ENCODE data around the gene RAB11FIP4. TPM values are rescaled to one million over a fixed set of nuclear protein-coding genes. Genes with fewer than 3 reads are reported as not detected.

RAB11FIP4 gene
- total RNA-seq, 1 donor from 2014 or later: 28.6 TPM

DNA sequence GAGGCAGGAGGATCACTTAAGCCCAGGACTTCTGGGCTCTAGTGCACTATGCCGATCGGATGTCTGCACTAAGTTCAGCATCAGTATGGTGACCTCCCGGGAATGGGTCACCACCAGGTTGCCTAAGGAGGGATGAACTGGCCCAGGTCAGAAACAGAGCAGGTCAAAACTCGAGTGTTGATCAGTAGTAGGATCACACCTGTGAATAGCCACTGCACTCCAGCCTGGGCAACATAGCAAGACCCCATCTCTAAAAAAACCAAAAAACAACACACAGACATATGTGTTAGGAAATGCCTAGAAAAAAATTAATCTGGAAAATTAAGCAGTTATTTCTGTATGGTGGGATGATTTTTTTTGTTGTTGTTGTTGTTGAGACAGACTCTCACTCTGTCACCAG lies 127.0 kb downstream of the RAB11FIP4 start:
- intact Hi-C loops (cut with micrococcal nuclease): no loop called here

GRCh38 chr17:31521632-31522283 lies 130.3 kb downstream of the RAB11FIP4 start:
- intact Hi-C loops (cut with micrococcal nuclease): no loop called here

GRCh38 chr17:31522284-31522931 lies 130.9 kb downstream of the RAB11FIP4 start:
- intact Hi-C loops (cut with micrococcal nuclease): no loop called here

GRCh38 chr17:31522987-31523495 lies 131.6 kb downstream of the RAB11FIP4 start:
- intact Hi-C loops (cut with micrococcal nuclease): no loop called here

- intact Hi-C loops (cut with micrococcal nuclease): loop anchor here (2.0 kb wide), 1 partner anchor 135 kb away; no protein-coding TSS in a partner anchor
Measured at GRCh38 chr17:31523862-31524730, 132.6 kb downstream of the RAB11FIP4 start.

GRCh38 chr17:31524926-31525800 lies 133.7 kb downstream of the RAB11FIP4 start:
- intact Hi-C loops (cut with micrococcal nuclease): loop anchor here (1.0 to 5.0 kb wide), 3 partner anchors 33 to 136 kb away; no protein-coding TSS in a partner anchor

DNA sequence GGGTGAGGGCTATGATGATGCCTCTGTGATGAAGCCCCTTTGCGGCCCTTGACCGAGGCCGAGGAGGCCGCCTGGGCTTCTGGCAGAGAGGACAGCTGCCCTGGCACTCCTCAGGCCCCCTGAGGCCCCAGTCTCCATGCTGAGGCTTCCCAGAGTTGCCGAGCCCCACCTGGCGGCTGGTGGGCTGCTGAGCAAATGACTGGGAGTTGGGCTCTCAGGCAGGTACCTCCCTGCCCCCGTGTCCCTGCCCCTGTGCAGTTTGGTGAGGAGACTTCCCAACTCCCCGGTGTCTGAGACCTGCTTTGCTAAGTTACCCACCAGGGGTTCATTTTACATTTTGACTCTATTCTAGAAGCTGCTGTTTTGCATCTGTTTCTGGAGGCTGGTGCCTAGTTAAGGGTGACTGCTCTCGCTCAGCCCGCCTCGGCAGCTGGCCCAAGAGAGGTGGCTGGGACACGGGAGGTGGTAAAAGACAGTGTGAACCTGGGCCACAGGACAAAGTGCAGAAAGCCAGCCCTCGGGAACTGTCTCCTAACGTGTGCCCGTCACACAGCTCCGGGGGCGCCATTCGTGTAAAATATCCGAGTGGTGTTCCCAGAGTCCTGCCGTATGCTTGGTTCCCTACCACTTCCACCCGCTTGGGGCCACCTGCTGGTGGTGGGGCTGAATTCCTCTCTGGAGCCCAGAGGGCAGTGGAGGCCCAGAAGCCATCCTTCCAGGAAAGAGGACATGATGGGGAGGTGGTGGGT lies 134.5 kb downstream of the RAB11FIP4 start:
- intact Hi-C loops (cut with micrococcal nuclease): loop anchor here (1.0 to 5.0 kb wide), 3 partner anchors 34 to 137 kb away; no protein-coding TSS in a partner anchor

- intact Hi-C loops (cut with micrococcal nuclease): loop anchor here (5.0 kb wide), 1 partner anchor 35 kb away; no protein-coding TSS in a partner anchor
Measured at GRCh38 chr17:31527606-31528005, 136.1 kb downstream of the RAB11FIP4 start.

GRCh38 chr17:31528291-31528874 lies 136.9 kb downstream of the RAB11FIP4 start:
- intact Hi-C loops (cut with micrococcal nuclease): loop anchor here (5.0 kb wide), 1 partner anchor 36 kb away; no protein-coding TSS in a partner anchor

GRCh38 chr17:31529841-31530251 lies 138.4 kb downstream of the RAB11FIP4 start:
- intact Hi-C loops (cut with micrococcal nuclease): loop anchor here (5.0 kb wide), 1 partner anchor 38 kb away; no protein-coding TSS in a partner anchor

GRCh38 chr17:31530391-31530985 lies 139.0 kb downstream of the RAB11FIP4 start:
- intact Hi-C loops (cut with micrococcal nuclease): no loop called here

- intact Hi-C loops (cut with micrococcal nuclease): no loop called here
Measured at GRCh38 chr17:31531336-31531980, 140.0 kb downstream of the RAB11FIP4 start.

- intact Hi-C loops (cut with micrococcal nuclease): no loop called here
Measured at GRCh38 chr17:31532081-31532480, 140.6 kb downstream of the RAB11FIP4 start.

DNA sequence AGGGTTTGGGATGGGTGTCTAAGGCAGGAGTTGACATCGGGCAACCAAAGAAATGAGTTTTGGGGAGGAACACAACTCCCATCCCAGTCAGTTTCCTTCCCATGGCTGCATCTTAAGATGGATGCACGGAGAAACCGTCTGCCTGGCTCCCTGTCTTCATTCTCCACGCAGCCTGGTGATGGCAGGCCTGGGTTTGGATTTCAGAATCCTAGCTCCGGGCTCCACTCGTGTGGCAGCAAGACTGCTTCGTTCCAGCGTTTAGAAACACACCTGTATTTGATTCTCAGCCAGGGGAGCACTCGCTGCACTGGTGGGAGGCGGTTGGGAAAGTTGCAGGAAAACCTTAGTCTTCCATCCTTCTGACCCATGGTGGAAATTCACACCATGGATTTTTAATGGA lies 141.1 kb downstream of the RAB11FIP4 start:
- intact Hi-C loops (cut with micrococcal nuclease): no loop called here

GRCh38 chr17:31533546-31534155 lies 142.2 kb downstream of the RAB11FIP4 start:
- intact Hi-C loops (cut with micrococcal nuclease): loop anchor here (1.0 kb wide), 1 partner anchor 309 kb away; no protein-coding TSS in a partner anchor

GRCh38 chr17:31534223-31534888 lies 142.9 kb downstream of the RAB11FIP4 start:
- intact Hi-C loops (cut with micrococcal nuclease): no loop called here

- intact Hi-C loops (cut with micrococcal nuclease): no loop called here
Measured at GRCh38 chr17:31535581-31535981, 144.1 kb downstream of the RAB11FIP4 start.
